IMR-90 (cell line): ENCODE data around the gene KCNJ10. TPM values are rescaled to one million over a fixed set of nuclear protein-coding genes. Genes with fewer than 3 reads are reported as not detected.

Experiments used
- ATAC-seq: fragments of 200-7000 bp; cut with Tn5 transposase; 2 replicates; pipeline ENCODE4 v1.9.1; 2020; ENCODE audit warnings: low read depth, mild to moderate bottlenecking, moderate library complexity
- BruUV-seq: library from RNA; stranded (reverse); fragments of 400-500 nt; replicated peaks from 2 replicates; lab custom pipeline; 2021; lab: Mats Ljungman, UMichigan
- CTCF ChIA-PET: fragments of 300-600 bp; formaldehyde crosslinking; extraction: SDS; loops from one replicate; lab custom pipeline; 2021; ENCODE audit warnings: antibody characterized with exemption; lab: Yijun Ruan, JAX
- POLR2A ChIA-PET: fragments of 300-600 bp; sonication (Branson Sonifier 250); formaldehyde crosslinking; loops from one replicate; lab custom pipeline; 2022; ENCODE audit warnings: antibody characterized with exemption; ENCODE audit not compliant: unreplicated experiment; lab: Charles Lee
- DNase-seq: peaks from one replicate; pipeline ENCODE4 v3.0.0; 2013
- H2AFZ ChIP-seq: replicated peaks from 2 replicates; pipeline ENCODE3; 2013; ENCODE audit warnings: low read length, mild to moderate bottlenecking; ENCODE audit not compliant: poor library complexity
- H2AK5ac ChIP-seq: 2 replicates; pipeline ENCODE4 v1.6.1; 2013; ENCODE audit warnings: low read depth, low read length, inconsistent platforms
- H2AK9ac ChIP-seq: replicated peaks from 2 replicates; pipeline ENCODE3; 2013; ENCODE audit warnings: mild to moderate bottlenecking, low read depth, low read length, moderate library complexity; ENCODE audit not compliant: poor library complexity
- H2BK120ac ChIP-seq: 2 replicates; pipeline ENCODE4 v1.6.1; 2013; ENCODE audit warnings: low read depth, low read length, inconsistent platforms
- H2BK15ac ChIP-seq: 3 replicates; pipeline ENCODE4 v1.6.1; 2013; ENCODE audit warnings: low read depth, low read length, inconsistent platforms
- H2BK20ac ChIP-seq: 2 replicates; pipeline ENCODE4 v1.6.1; 2013; ENCODE audit warnings: low read depth, mild to moderate bottlenecking, inconsistent platforms, low read length, moderate library complexity
- H2BK5ac ChIP-seq: 2 replicates; pipeline ENCODE4 v1.6.1; 2013; ENCODE audit warnings: mild to moderate bottlenecking, low read depth, low read length, inconsistent platforms; ENCODE audit not compliant: poor library complexity, severe bottlenecking
- H3K14ac ChIP-seq: replicated peaks from 2 replicates; pipeline ENCODE4 v1.6.1; 2013; ENCODE audit warnings: low read depth, low read length, inconsistent platforms
- H3K18ac ChIP-seq: 2 replicates; pipeline ENCODE4 v1.6.1; 2013; ENCODE audit warnings: low read depth, low read length, control low read depth
- H3K23ac ChIP-seq: 2 replicates; pipeline ENCODE4 v1.6.1; 2013; ENCODE audit warnings: low read depth, low read length, inconsistent platforms
- H3K27ac ChIP-seq: 2 replicates; pipeline ENCODE4 v1.5.1; 2013; ENCODE audit warnings: mild to moderate bottlenecking, control low read depth, low read length; ENCODE audit not compliant: insufficient read depth
- H3K27me3 ChIP-seq: 2 replicates; pipeline ENCODE4 v1.6.1; 2013; ENCODE audit warnings: low read length; ENCODE audit not compliant: control insufficient read depth, insufficient read depth
- H3K36me3 ChIP-seq: 2 replicates; pipeline ENCODE4 v1.6.1; 2013; ENCODE audit warnings: low read length, mixed read lengths; ENCODE audit not compliant: control insufficient read depth, insufficient read depth
- H3K4ac ChIP-seq: 2 replicates; pipeline ENCODE4 v1.6.1; 2013; ENCODE audit warnings: low read depth, low read length, inconsistent platforms
- H3K4me1 ChIP-seq: 2 replicates; pipeline ENCODE4 v1.6.1; 2013; ENCODE audit warnings: low read length, mixed read lengths; ENCODE audit not compliant: control insufficient read depth, insufficient read depth
- H3K4me2 ChIP-seq: 2 replicates; pipeline ENCODE4 v1.6.1; 2013; ENCODE audit warnings: low read depth, mild to moderate bottlenecking, control low read depth, low read length, moderate library complexity
- H3K4me3 ChIP-seq: 2 replicates; pipeline ENCODE4 v1.5.1; 2013; ENCODE audit warnings: low read depth, mild to moderate bottlenecking, control low read depth, low read length, moderate library complexity; ENCODE audit not compliant: insufficient read depth
- H3K56ac ChIP-seq: 2 replicates; pipeline ENCODE4 v1.6.1; 2013; ENCODE audit warnings: low read length, inconsistent platforms; ENCODE audit not compliant: insufficient read depth; ENCODE audit errors: extremely low read depth
- H3K79me1 ChIP-seq, 2 experiments: 2 replicates each; pipeline ENCODE4 v1.6.1; 2013; ENCODE audit warnings: low read length in 2 of 2, inconsistent platforms in 1 of 2, low read depth in 1 of 2
- H3K9ac ChIP-seq: 2 replicates; pipeline ENCODE4 v1.6.1; 2013; ENCODE audit warnings: low read depth, low read length, control low read depth
- H3K9me1 ChIP-seq: 2 replicates; pipeline ENCODE4 v1.6.1; 2013; ENCODE audit warnings: low read length, inconsistent platforms; ENCODE audit not compliant: insufficient read depth
- H3K9me3 ChIP-seq: 2 replicates; pipeline ENCODE4 v1.6.1; 2013; ENCODE audit warnings: low read length; ENCODE audit not compliant: control insufficient read depth, insufficient read depth
- H4K20me1 ChIP-seq: 2 replicates; pipeline ENCODE4 v1.6.1; 2013; ENCODE audit warnings: low read length, inconsistent platforms; ENCODE audit not compliant: insufficient read depth
- H4K5ac ChIP-seq: 2 replicates; pipeline ENCODE4 v1.6.1; 2013; ENCODE audit warnings: mild to moderate bottlenecking, low read depth, low read length, control low read depth
- H4K8ac ChIP-seq, 2 experiments: 2 replicates each; pipeline ENCODE4 v1.6.1; 2013; ENCODE audit warnings: low read depth in 2 of 2, low read length in 2 of 2, control low read depth in 1 of 2, inconsistent platforms in 1 of 2
- H4K91ac ChIP-seq: 2 replicates; pipeline ENCODE4 v1.6.1; 2013; ENCODE audit warnings: low read depth, low read length, inconsistent platforms; ENCODE audit not compliant: insufficient read depth
- CEBPB ChIP-seq: IDR thresholded peaks from 2 replicates; pipeline ENCODE4 v1.6.1; 2012; ENCODE audit warnings: low read depth, low read length, improper control_type of control experiment
- MAFK ChIP-seq: IDR thresholded peaks from 2 replicates; pipeline ENCODE4 v1.6.1; 2012; ENCODE audit warnings: low read depth, low read length, improper control_type of control experiment
- WGBS, 2 experiments: methylation state at CpG; one replicate each; pipeline versions ENCODE4 v1.1.5 to v1.1.7; 2013; ENCODE audit warnings: missing lambda C conversion rate in 2 of 2; ENCODE audit not compliant: insufficient read length in 1 of 2; ENCODE audit errors: extremely low coverage in 2 of 2; 5-methylcytosine and 5-hydroxymethylcytosine counted together
- dilution Hi-C: fragments of 300-500 bp; cut with HindIII; formaldehyde crosslinking; loops from one replicate; pipeline ENCODE4 v1.14.3; 2018; ENCODE audit warnings: low sequenced_read_pairs; ENCODE audit not compliant: unreplicated experiment
- in situ Hi-C: fragments of 300-500 bp; cut with MboI; formaldehyde crosslinking; loops from 3 replicates; pipeline ENCODE4 v1.14.3; 2019; ENCODE audit warnings: low sequenced_read_pairs, inconsistent platforms, mixed read lengths
- intact Hi-C: fragments of 100-400 bp; cut with micrococcal nuclease; formaldehyde crosslinking; loops from 2 replicates; pipeline ENCODE4 v1.10.0; 2022
- polyA plus RNA-seq, 3 experiments: library from polyadenylated mRNA; depleted of rRNA; stranded (reverse); fragments of >200 nt; gene quantifications; 2 replicates each; pipeline ENCODE4 v1.2.3, GENCODE V29; 2012; ENCODE audit warnings: low replicate concordance in 1 of 3
- total RNA-seq: library from RNA; depleted of rRNA; stranded (reverse); fragments of >200 nt; gene quantifications from 2 replicates; pipeline ENCODE4 v1.2.3, GENCODE V29; 2012

Gene KCNJ10
- total and polyA plus RNA-seq, 2 of the 4 experiments (the other 2 are of a cell fraction): not detected

GRCh38 chr1:160090760-160091159 is 20.8 kb upstream of the KCNJ10 start:
- CTCF ChIA-PET: no interaction called here
- no peak overlapping the region for H3K9ac ChIP-seq
- no TSS peak for BruUV-seq
- H3K9me1 ChIP-seq: no peaks in the 10 kb centered on the region
- no peak overlapping the region for H2AK5ac ChIP-seq
- H3K4me1 ChIP-seq: no peaks in the 10 kb centered on the region
- no peak overlapping the region for H3K4me2 ChIP-seq
- no peak overlapping the region for H2BK120ac ChIP-seq
- no peak overlapping the region for H2AK9ac ChIP-seq
- H2AFZ ChIP-seq: no peak overlapping the region
- intact Hi-C loops (no loop called here), dilution Hi-C loops (no loop called here), in situ Hi-C loops (loop anchor here (10.0 kb wide), 1 partner anchor 264 kb away; no protein-coding TSS in a partner anchor)
- no peak overlapping the region for H3K23ac ChIP-seq
- H3K18ac ChIP-seq: no peak overlapping the region
- H2BK5ac ChIP-seq: no peak overlapping the region
- H3K79me1 ChIP-seq: 0 out of 4 replicates have a peak, but pooled peaks cover 0 to 6% of the 10 kb centered on the region in 2 experiments
- H3K4me3 ChIP-seq: no peak overlapping the region
- peaks cover 8% of the 10 kb centered on the region for H3K36me3 ChIP-seq
- H2BK20ac ChIP-seq: no peak overlapping the region
- POLR2A ChIA-PET: no interaction called here
- no CpG with 5 or more reads among the region's 4 CpGs for WGBS, 2 experiments
- TF ChIP-seq MAFK: no peak
- no peak for TF ChIP-seq CEBPB
- no peak overlapping the region for H3K56ac ChIP-seq
- H4K5ac ChIP-seq: no peak overlapping the region
- no peaks in the 10 kb centered on the region for H3K9me3 ChIP-seq
- ATAC-seq (no peak), DNase-seq (no peak)
- 0 out of 2 replicates have a peak, but pooled peaks cover 5% of the 10 kb centered on the region for H4K20me1 ChIP-seq
- no peak overlapping the region for H2BK15ac ChIP-seq
- H4K91ac ChIP-seq: no peak overlapping the region
- no peak overlapping the region for H4K8ac ChIP-seq
- no peak overlapping the region for H3K27ac ChIP-seq
- H3K4ac ChIP-seq: no peak overlapping the region
- no peak overlapping the region for H3K14ac ChIP-seq
- no peaks in the 10 kb centered on the region for H3K27me3 ChIP-seq
